GM23248 (cell line): ENCODE results near the gene STRIT1. TPM values are rescaled to one million over a fixed set of nuclear protein-coding genes. Genes with fewer than 3 reads are reported as not detected.
A peak's percentile ranks its signal among the peaks of the same experiment; 100 is the strongest.
"Not testable (repeated sequence)": the region's sequence is repeated elsewhere in the genome, so short reads cannot be mapped to it uniquely, and the experiment has no call there.

Experiments
- DNase-seq: peaks from one replicate; pipeline ENCODE4 v3.0.0-alpha.2; 2015
- H2AFZ ChIP-seq: fragments of 200-600 bp; sonication (generic); 2 replicates; pipeline ENCODE4 v1.6.1; 2016; ENCODE audit warnings: antibody characterized with exemption
- H3F3A ChIP-seq: fragments of 200-600 bp; sonication (generic); 2 replicates; pipeline ENCODE4 v1.6.1; 2016; ENCODE audit warnings: mild to moderate bottlenecking, antibody characterized with exemption, mixed run types; ENCODE audit not compliant: insufficient read depth
- H3K27ac ChIP-seq: fragments of 200-600 bp; sonication (generic); 2 replicates; pipeline ENCODE4 v1.5.1; 2016; ENCODE audit warnings: mild to moderate bottlenecking
- H3K27me3 ChIP-seq: fragments of 200-600 bp; sonication (generic); replicated peaks from 2 replicates; pipeline ENCODE4 v1.6.1; 2016; ENCODE audit warnings: mild to moderate bottlenecking; ENCODE audit not compliant: insufficient read depth
- H3K36me3 ChIP-seq: fragments of 200-600 bp; sonication (generic); 2 replicates; pipeline ENCODE4 v1.6.1; 2016; ENCODE audit warnings: low read depth, mild to moderate bottlenecking
- H3K4me1 ChIP-seq: fragments of 200-600 bp; sonication (generic); 2 replicates; pipeline ENCODE4 v1.6.1; 2016; ENCODE audit warnings: mild to moderate bottlenecking; ENCODE audit not compliant: insufficient read depth
- H3K4me2 ChIP-seq: fragments of 200-600 bp; sonication (generic); one replicate; pipeline ENCODE4 v1.6.1; 2016; ENCODE audit warnings: mild to moderate bottlenecking; ENCODE audit not compliant: unreplicated experiment
- H3K4me3 ChIP-seq: fragments of 200-600 bp; sonication (generic); 2 replicates; pipeline ENCODE4 v1.5.1; 2016; ENCODE audit warnings: mild to moderate bottlenecking
- H3K79me2 ChIP-seq: fragments of 200-600 bp; sonication (generic); 2 replicates; pipeline ENCODE4 v1.6.1; 2016; ENCODE audit warnings: mild to moderate bottlenecking; ENCODE audit not compliant: insufficient read depth
- H3K9ac ChIP-seq: fragments of 200-600 bp; sonication (generic); 2 replicates; pipeline ENCODE4 v1.6.1; 2016; ENCODE audit warnings: mild to moderate bottlenecking
- H3K9me2 ChIP-seq: fragments of 200-600 bp; sonication (generic); 2 replicates; pipeline ENCODE4 v1.6.1; 2016; ENCODE audit warnings: mixed run types, mild to moderate bottlenecking, moderate library complexity; ENCODE audit not compliant: insufficient read depth
- H3K9me3 ChIP-seq: fragments of 200-600 bp; sonication (generic); one replicate; pipeline ENCODE4 v1.6.1; 2017; ENCODE audit warnings: low read depth
- H4K20me1 ChIP-seq: fragments of 200-600 bp; sonication (generic); 2 replicates; pipeline ENCODE4 v1.6.0; 2016; ENCODE audit not compliant: insufficient read depth
- EZH2 ChIP-seq: fragments of 200-600 bp; sonication (generic); IDR thresholded peaks from 2 replicates; pipeline ENCODE4 v1.6.1; 2018; ENCODE audit warnings: antibody characterized with exemption, mild to moderate bottlenecking; ENCODE audit not compliant: insufficient read depth, poor library complexity, severe bottlenecking
- EZH2phosphoT487 ChIP-seq: fragments of 200-600 bp; sonication (generic); IDR thresholded peaks from 2 replicates; pipeline ENCODE4 v1.6.1; 2018; ENCODE audit warnings: antibody characterized with exemption, moderate library complexity, mild to moderate bottlenecking, low read depth; ENCODE audit not compliant: insufficient read depth
- WGBS, 2 experiments: methylation state at CpG; one replicate each; pipeline ENCODE4 v1.1.6; 2015 to 2017; ENCODE audit warnings: low lambda C conversion rate in 2 of 2, low coverage in 1 of 2; ENCODE audit errors: missing lambda C conversion rate in 2 of 2; 5-methylcytosine and 5-hydroxymethylcytosine counted together
- in situ Hi-C: fragments of 300-500 bp; cut with MboI; formaldehyde crosslinking; loops from 2 replicates; pipeline ENCODE4 v1.15.0; 2020
- polyA plus RNA-seq: library from polyadenylated mRNA; unstranded; fragments of >200 nt; fragmentation: Nextera tagmentation; extraction: Ambion mirVana; gene quantifications from 2 replicates; pipeline ENCODE4 v1.2.1, GENCODE V29; 2016
- total RNA-seq: library from RNA; depleted of rRNA; stranded (reverse); fragments of >200 nt; shearing (Covaris generic); gene quantifications from 2 replicates; pipeline ENCODE4 v1.2.3, GENCODE V29; 2014

STRIT1 gene
- total and polyA plus RNA-seq, 2 experiments from 2014 or later, result not detected

- in situ Hi-C loops, result no loop called here
- no peak for TF ChIP-seq EZH2phosphoT487
- TF ChIP-seq EZH2, result no peak
- WGBS, 2 experiments, result 82 to 91% methylated on average over 8 of the region's 8 CpGs
Measured at GRCh38 chr3:155283092-155284056, 10.1 kb downstream of the STRIT1 start.

GRCh38 chr3:155282385-155283091 lies 10.9 kb downstream of the STRIT1 start:
- Histone ChIP-seq H3K27ac (peak overlapping the region; percentile 45), H3K36me3 (no peaks in the 10 kb centered on the region), H3K9ac (no peak overlapping the region), H3K27me3 (no peaks in the 10 kb centered on the region), H3K9me2 (no peaks in the 10 kb centered on the region), H2AFZ (peak overlapping the region; percentile 41; the same call in 1 of the 2 replicates), H3K4me1 (peaks cover 31% of the 10 kb centered on the region), H3F3A (peaks cover 28% of the 10 kb centered on the region), H3K79me2 (no peaks in the 10 kb centered on the region), H3K4me3 (peak overlapping the region; percentile 47), H4K20me1 (no peaks in the 10 kb centered on the region), H3K4me2 (peak overlapping the region; percentile 73), H3K9me3 (no peaks in the 10 kb centered on the region)
- WGBS, 2 experiments, result 80 to 81% methylated on average over 6 of the region's 6 CpGs
- in situ Hi-C loops, result no loop called here
- DNase-seq, result peak; percentile 77
- TF ChIP-seq EZH2, result no peak
- no peak for TF ChIP-seq EZH2phosphoT487

More at GRCh38 chr3:155283092-155284056, 10.1 kb downstream of the STRIT1 start:
- Histone ChIP-seq H3K9me2 (no peaks in the 10 kb centered on the region), H3K79me2 (no peaks in the 10 kb centered on the region), H3K9ac (no peak overlapping the region), H2AFZ (no peak overlapping the region), H3K36me3 (no peaks in the 10 kb centered on the region), H3K4me1 (peaks cover 31% of the 10 kb centered on the region), H3K9me3 (no peaks in the 10 kb centered on the region), H3K4me3 (no peak overlapping the region), H3K4me2 (no peak overlapping the region), H3K27me3 (no peaks in the 10 kb centered on the region), H4K20me1 (no peaks in the 10 kb centered on the region), H3K27ac (peak overlapping the region; percentile 45), H3F3A (peaks cover 28% of the 10 kb centered on the region)
- DNase-seq, result no peak

GRCh38 chr3:155281912-155282311 lies 11.6 kb downstream of the STRIT1 start:
- in situ Hi-C loops, result no loop called here
- DNase-seq, result peak; percentile 31
- Histone ChIP-seq H3K79me2 (no peaks in the 10 kb centered on the region), H4K20me1 (no peaks in the 10 kb centered on the region), H3K4me3 (peak overlapping the region; percentile 47), H3F3A (peaks cover 28% of the 10 kb centered on the region), H3K4me1 (peaks cover 29% of the 10 kb centered on the region), H3K36me3 (no peaks in the 10 kb centered on the region), H3K4me2 (peak overlapping the region; percentile 73), H3K27ac (peak overlapping the region; percentile 45), H3K9ac (no peak overlapping the region), H3K9me2 (no peaks in the 10 kb centered on the region), H2AFZ (peak overlapping the region; percentile 41; the same call in 1 of the 2 replicates), H3K9me3 (no peaks in the 10 kb centered on the region), H3K27me3 (no peaks in the 10 kb centered on the region)
- TF ChIP-seq EZH2phosphoT487 (no peak), EZH2 (no peak)
- WGBS, 2 experiments, result 59% methylated on average over 2 of the region's 2 CpGs

- H3K27ac ChIP-seq, H2AFZ ChIP-seq, H3K4me3 ChIP-seq, H3K4me2 ChIP-seq, H4K20me1 ChIP-seq, DNase-seq, H3K79me2 ChIP-seq, H3K9ac ChIP-seq, H3F3A ChIP-seq, H3K27me3 ChIP-seq, in situ Hi-C loops, H3K36me3 ChIP-seq, H3K4me1 ChIP-seq, H3K9me2 ChIP-seq, H3K9me3 ChIP-seq: not testable (repeated sequence)
- WGBS, 2 experiments, result 85 to 89% methylated on average over 6 of the region's 6 CpGs
Measured at GRCh38 chr3:155276089-155276488, 17.4 kb downstream of the STRIT1 start.

GRCh38 chr3:155275159-155275754 lies 18.2 kb downstream of the STRIT1 start:
- H3K9me2 ChIP-seq, in situ Hi-C loops: not testable (repeated sequence)

GRCh38 chr3:155274435-155274834 lies 19.0 kb downstream of the STRIT1 start:
- H3K9me2 ChIP-seq, H3F3A ChIP-seq: not testable (repeated sequence)

More at GRCh38 chr3:155275159-155275754, 18.2 kb downstream of the STRIT1 start:
- not testable (repeated sequence) for H4K20me1 ChIP-seq, H3K9me3 ChIP-seq, H3K27ac ChIP-seq, H3F3A ChIP-seq, H3K4me2 ChIP-seq, H3K9ac ChIP-seq, H3K36me3 ChIP-seq, H3K4me3 ChIP-seq, DNase-seq, H3K4me1 ChIP-seq, H3K27me3 ChIP-seq, H2AFZ ChIP-seq, H3K79me2 ChIP-seq
- WGBS, 2 experiments, result 94 to 95% methylated on average over 6 of the region's 6 CpGs

More at GRCh38 chr3:155274435-155274834, 19.0 kb downstream of the STRIT1 start:
- H3K9me3 ChIP-seq, H3K36me3 ChIP-seq, H3K4me2 ChIP-seq, DNase-seq, H4K20me1 ChIP-seq, H3K4me1 ChIP-seq, H3K79me2 ChIP-seq, H2AFZ ChIP-seq, H3K27me3 ChIP-seq, in situ Hi-C loops, H3K9ac ChIP-seq, H3K4me3 ChIP-seq, H3K27ac ChIP-seq: not testable (repeated sequence)
- 82 to 89% methylated on average over 4 of the region's 4 CpGs for WGBS, 2 experiments
